NCI-H1694 (cell line): ENCODE results near the gene CCNQ.
"Not testable (repeated sequence)": the region's sequence is repeated elsewhere in the genome, so short reads cannot be mapped to it uniquely, and the experiment has no call there.

Source experiments
- DNase-seq: peaks from one replicate; lab custom pipeline; 2025; lab: John Stamatoyannopoulos, UW

The CCNQ gene

GRCh38 chrX:153623310-153624029 is 24.5 kb upstream of the CCNQ start:
- DNase-seq: no peak

- DNase-seq: no peak
These were observed 23.8 kb upstream of the CCNQ start for GRCh38 chrX:153622661-153623309.

- no peak for DNase-seq
These were observed 23.1 kb upstream of the CCNQ start for GRCh38 chrX:153621949-153622598.

GRCh38 chrX:153620576-153620975 is 21.6 kb upstream of the CCNQ start:
- no peak for DNase-seq

- no peak for DNase-seq
These were observed 15.9 kb upstream of the CCNQ start for GRCh38 chrX:153614818-153615217.

- DNase-seq: no peak
These were observed 13.5 kb upstream of the CCNQ start for GRCh38 chrX:153612413-153612812.

- DNase-seq: no peak
These were observed 12.6 kb upstream of the CCNQ start for GRCh38 chrX:153611298-153612095.

- no peak for DNase-seq
These were observed 11.9 kb upstream of the CCNQ start for GRCh38 chrX:153610836-153611213.

- DNase-seq: peak; percentile 52
These were observed 11.2 kb upstream of the CCNQ start for GRCh38 chrX:153609917-153610835.

GRCh38 chrX:153608806-153609205 is 9.9 kb upstream of the CCNQ start:
- no peak for DNase-seq

GRCh38 chrX:153608376-153608775 is 9.4 kb upstream of the CCNQ start:
- DNase-seq: no peak

- DNase-seq: no peak
These were observed 7.6 kb upstream of the CCNQ start for GRCh38 chrX:153606503-153606902.

GRCh38 chrX:153604666-153605380 is 5.9 kb upstream of the CCNQ start:
- not testable (repeated sequence) for DNase-seq

GRCh38 chrX:153603131-153603656 is 4.3 kb upstream of the CCNQ start:
- no peak for DNase-seq

- no peak for DNase-seq
These were observed 3.7 kb upstream of the CCNQ start for GRCh38 chrX:153602601-153603000.

GRCh38 chrX:153601511-153602110 is 2.7 kb upstream of the CCNQ start:
- DNase-seq: no peak

GRCh38 chrX:153600921-153601320 is 2.0 kb upstream of the CCNQ start:
- DNase-seq: no peak

- DNase-seq: no peak
These were observed 1.1 kb upstream of the CCNQ start for GRCh38 chrX:153600032-153600373.

GRCh38 chrX:153599192-153600031 is 473 bp upstream of the CCNQ start:
- peak; percentile 73 for DNase-seq
